HCT116 (cell line): Measurements from ENCODE around the gene MIAT. TPM values are rescaled to one million over a fixed set of nuclear protein-coding genes. Genes with fewer than 3 reads are reported as not detected.

Source experiments
- ATAC-seq: fragments of 200-7000 bp; cut with Tn5 transposase; 2 replicates; pipeline ENCODE4 v1.9.1; 2020; ENCODE audit warnings: mild to moderate bottlenecking, moderate library complexity
- BruUV-seq: library from RNA; stranded (reverse); fragments of 400-500 nt; replicated peaks from 2 replicates; lab custom pipeline; 2021; lab: Mats Ljungman, UMichigan
- CTCF ChIA-PET: fragments of 300-600 bp; sonication (Branson Sonifier 250); formaldehyde crosslinking; loops from one replicate; lab custom pipeline; 2021; ENCODE audit warnings: antibody characterized with exemption; lab: Charles Lee
- POLR2A ChIA-PET: fragments of 300-600, 350-600 bp; sonication (Branson Sonifier 250); formaldehyde crosslinking; loops from one replicate; lab custom pipeline; 2021; ENCODE audit warnings: antibody characterized with exemption; lab: Charles Lee
- RAD21 ChIA-PET, 2 experiments: fragments of 300-600 bp; sonication (Branson Sonifier 250); formaldehyde crosslinking; loops; one replicate each; lab custom pipeline; 2023; ENCODE audit warnings: low total read pairs in 2 of 2; ENCODE audit not compliant: uncharacterized antibody in 2 of 2, unreplicated experiment in 2 of 2, low non-redundant PET in 1 of 2; lab: Charles Lee
- DNase-seq: peaks from one replicate; pipeline ENCODE4 v3.0.0-alpha.2; 2010; ENCODE audit warnings: low read depth, low spot score
- H2AFZ ChIP-seq: fragments of 200-600 bp; shearing (Covaris generic), sonication (generic); 2 replicates; pipeline ENCODE4 v1.6.1; 2017; ENCODE audit warnings: low read depth, mixed run types, mixed read lengths, antibody characterized with exemption, low read length; ENCODE audit not compliant: poor library complexity, severe bottlenecking
- H3K27ac ChIP-seq: 2 replicates; pipeline ENCODE4 v1.5.1; 2012; ENCODE audit warnings: low read depth, low read length
- H3K27me3 ChIP-seq: fragments of 200-600 bp; sonication (generic); 2 replicates; pipeline ENCODE4 v1.6.1; 2016; ENCODE audit warnings: mixed run types, low read length, mixed read lengths; ENCODE audit not compliant: insufficient read depth
- H3K36me3 ChIP-seq, 2 experiments: fragments of 200-500 bp in 1 of 2; fragments of 200-600 bp in 1 of 2; sonication (Bioruptor generic) in 1 of 2; sonication (generic) in 1 of 2; 2 replicates each; pipeline versions ENCODE4 v1.5.1 to v1.6.1; 2014 to 2016; ENCODE audit warnings: low read length in 2 of 2, inconsistent platforms in 1 of 2, mixed read lengths in 1 of 2, mixed run types in 1 of 2; ENCODE audit not compliant: insufficient read depth in 2 of 2, control insufficient read depth in 1 of 2
- H3K4me1 ChIP-seq, 2 experiments: fragments of 200-600 bp in 1 of 2; sonication (generic) in 1 of 2; 2 replicates each; pipeline versions ENCODE4 v1.5.1 to v1.6.1; 2012 to 2017; ENCODE audit warnings: low read length in 2 of 2, inconsistent platforms in 1 of 2, mild to moderate bottlenecking in 1 of 2, mixed read lengths in 1 of 2, mixed run types in 1 of 2, moderate library complexity in 1 of 2; ENCODE audit not compliant: insufficient read depth in 2 of 2, control insufficient read depth in 1 of 2
- H3K4me2 ChIP-seq: fragments of 200-600 bp; sonication (generic); 2 replicates; pipeline ENCODE4 v1.6.1; 2017; ENCODE audit warnings: mixed run types, low read length, mixed read lengths
- H3K4me3 ChIP-seq, 2 experiments: fragments of 200-600 bp in 1 of 2; sonication (generic) in 1 of 2; replicated peaks in 1 of 2; 2 replicates each; pipeline ENCODE4 v1.5.1; 2011 to 2016; ENCODE audit warnings: low read length in 2 of 2, control low read depth in 1 of 2, low read depth in 1 of 2, mild to moderate bottlenecking in 1 of 2, mixed read lengths in 1 of 2, mixed run types in 1 of 2
- H3K79me2 ChIP-seq: fragments of 200-600 bp; sonication (generic); 2 replicates; pipeline ENCODE4 v1.6.1; 2017; ENCODE audit warnings: mild to moderate bottlenecking, mixed run types, low read length, moderate library complexity, mixed read lengths; ENCODE audit not compliant: insufficient read depth
- H3K9ac ChIP-seq: fragments of 200-600 bp; sonication (generic); 2 replicates; pipeline ENCODE4 v1.6.1; 2016; ENCODE audit warnings: low read length, mixed read lengths
- H3K9me2 ChIP-seq: fragments of 200-600 bp; sonication (generic), shearing (Covaris generic); 2 replicates; pipeline ENCODE4 v1.6.1; 2017; ENCODE audit warnings: mixed run types, mild to moderate bottlenecking, moderate library complexity; ENCODE audit not compliant: insufficient read depth
- H3K9me3 ChIP-seq, 2 experiments: fragments of 200-500 bp in 1 of 2; fragments of 200-600 bp in 1 of 2; sonication (Bioruptor generic) in 1 of 2; sonication (generic) in 1 of 2; 2 replicates each; pipeline ENCODE4 v1.6.1; 2014 to 2017; ENCODE audit warnings: low read length in 2 of 2, mixed read lengths in 2 of 2, inconsistent platforms in 1 of 2, low read depth in 1 of 2, mild to moderate bottlenecking in 1 of 2, mixed run types in 1 of 2, moderate library complexity in 1 of 2; ENCODE audit not compliant: control insufficient read depth in 1 of 2, insufficient read depth in 1 of 2
- H4K20me1 ChIP-seq: fragments of 200-600 bp; sonication (generic), shearing (Covaris generic); 2 replicates; pipeline ENCODE4 v1.6.1; 2017; ENCODE audit warnings: mixed run types, mild to moderate bottlenecking, moderate library complexity; ENCODE audit not compliant: insufficient read depth
- ATF3 ChIP-seq: IDR thresholded peaks from 2 replicates; pipeline ENCODE4 v1.6.1; 2012
- CEBPB ChIP-seq: IDR thresholded peaks from 2 replicates; pipeline ENCODE4 v1.6.1; 2012; ENCODE audit warnings: low read depth
- EGR1 ChIP-seq: IDR thresholded peaks from 2 replicates; pipeline ENCODE4 v1.6.1; 2012; ENCODE audit warnings: low read depth
- EZH2phosphoT487 ChIP-seq: fragments of 200-600 bp; IDR thresholded peaks from 2 replicates; pipeline ENCODE4 v1.6.1; 2018; ENCODE audit warnings: antibody characterized with exemption, borderline replicate concordance
- FOSL1 ChIP-seq: IDR thresholded peaks from 2 replicates; pipeline ENCODE4 v1.6.1; 2012; ENCODE audit warnings: low read depth
- MAX ChIP-seq: IDR thresholded peaks from 2 replicates; pipeline ENCODE4 v1.6.1; 2012
- RAD21 ChIP-seq: IDR thresholded peaks from 2 replicates; pipeline ENCODE4 v1.6.1; 2012; ENCODE audit warnings: low read depth, mild to moderate bottlenecking
- REST ChIP-seq: IDR thresholded peaks from 2 replicates; pipeline ENCODE4 v1.6.1; 2012; ENCODE audit warnings: low read depth
- SIN3A ChIP-seq: IDR thresholded peaks from 2 replicates; pipeline ENCODE4 v1.6.1; 2012; ENCODE audit warnings: low read depth
- SRF ChIP-seq: IDR thresholded peaks from 2 replicates; pipeline ENCODE4 v1.6.1; 2012; ENCODE audit warnings: low read depth
- ZBTB33 ChIP-seq: IDR thresholded peaks from 2 replicates; pipeline ENCODE4 v1.6.1; 2011; ENCODE audit warnings: mild to moderate bottlenecking, low read length, moderate library complexity; ENCODE audit not compliant: insufficient replicate concordance; ENCODE audit errors: extremely low read depth
- ZFX ChIP-seq: fragments of 450-650 bp; IDR thresholded peaks from 2 replicates; pipeline ENCODE4 v1.6.1; 2017
- ZNF274 ChIP-seq: fragments of 200-500 bp; sonication (Bioruptor generic); IDR thresholded peaks from 2 replicates; pipeline ENCODE4 v1.6.1; 2014; ENCODE audit warnings: mild to moderate bottlenecking, low read depth, low read length, inconsistent platforms
- intact Hi-C: fragments of 100-400 bp; cut with micrococcal nuclease; formaldehyde crosslinking; loops from 2 replicates; pipeline ENCODE4 v1.10.0; 2022
- total RNA-seq: library from RNA; stranded (reverse); gene quantifications from one replicate; pipeline ENCODE4 v1.2.1, GENCODE V29; 2021; ENCODE audit not compliant: unreplicated experiment

Gene MIAT
- total RNA-seq, 1 experiment from 2014 or later, result 0.54 TPM

- TF ChIP-seq ZBTB33 (no peak), ATF3 (no peak), RAD21 (no peak), FOSL1 (no peak), ZNF274 (no peak)
Measured at GRCh38 chr22:26658161-26658560, 773 bp downstream of the MIAT start (continued).

GRCh38 chr22:26658671-26659478, 1.5 kb downstream of the MIAT start:
- ATAC-seq (peak; percentile 98), DNase-seq (peak; percentile 88)
- peak overlapping the region; percentile 46 for H3K9ac ChIP-seq
- no peaks in the 10 kb centered on the region for H3K79me2 ChIP-seq
- H3K4me1 ChIP-seq, result peaks cover 12 to 21% of the 10 kb centered on the region in 2 experiments
- H3K27me3 ChIP-seq, result no peaks in the 10 kb centered on the region
- H3K36me3 ChIP-seq, result no peaks in the 10 kb centered on the region
- ChIA-PET POLR2A (no interaction called here), CTCF (interaction anchor here (1.0 to 1.3 kb wide), 2 partner anchors 10 to 14 kb away, joined by 3 read pairs; no protein-coding TSS in a partner anchor), RAD21 (no interaction called here)
- H3K4me2 ChIP-seq, result peak overlapping the region; percentile 96
- no peaks in the 10 kb centered on the region for H3K9me2 ChIP-seq
- peak overlapping the region; percentile 62 for H3K27ac ChIP-seq
- no peaks in the 10 kb centered on the region for H4K20me1 ChIP-seq
- peak overlapping the region; percentile 97 for H2AFZ ChIP-seq
- BruUV-seq, result no TSS peak
- intact Hi-C loops, result no loop called here
- H3K9me3 ChIP-seq, result no peaks in the 10 kb centered on the region
- peak overlapping the region; percentile 38 to 61 for H3K4me3 ChIP-seq
- TF ChIP-seq CEBPB (no peak), MAX (peak; percentile 80), ZBTB33 (no peak), ZNF274 (no peak), ZFX (no peak), EGR1 (no peak), ATF3 (no peak), EZH2phosphoT487 (no peak), SIN3A (no peak), SRF (no peak), REST (no peak)
